Ishikawa (cell line): ENCODE measurements around the gene HOXA3.

ENCODE experiments used
- CEBPB ChIP-seq: IDR thresholded peaks from 2 replicates; pipeline ENCODE4 v1.6.1; 2012
- CREB1 ChIP-seq: IDR thresholded peaks from 2 replicates; pipeline ENCODE4 v1.6.1; 2012; ENCODE audit warnings: low read depth
- EGR1 ChIP-seq: IDR thresholded peaks from 2 replicates; pipeline ENCODE4 v1.6.1; 2012
- EP300 ChIP-seq: IDR thresholded peaks from 2 replicates; pipeline ENCODE4 v1.6.1; 2012; ENCODE audit warnings: borderline replicate concordance
- FOXM1 ChIP-seq: IDR thresholded peaks from 2 replicates; pipeline ENCODE4 v1.6.1; 2012; ENCODE audit warnings: low read depth, borderline replicate concordance
- MAX ChIP-seq: IDR thresholded peaks from 2 replicates; pipeline ENCODE4 v1.6.1; 2012
- RAD21 ChIP-seq: IDR thresholded peaks from 2 replicates; pipeline ENCODE4 v1.6.1; 2012; ENCODE audit warnings: low read depth
- TAF1 ChIP-seq: IDR thresholded peaks from 2 replicates; pipeline ENCODE4 v1.6.1; 2012; ENCODE audit warnings: low read depth, mild to moderate bottlenecking
- TCF12 ChIP-seq: IDR thresholded peaks from 2 replicates; pipeline ENCODE4 v1.6.1; 2012; ENCODE audit warnings: low read depth
- TEAD4 ChIP-seq: IDR thresholded peaks from 2 replicates; pipeline ENCODE4 v1.6.1; 2012
- USF1 ChIP-seq: IDR thresholded peaks from 2 replicates; pipeline ENCODE4 v1.6.1; 2012
- YY1 ChIP-seq: IDR thresholded peaks from 2 replicates; pipeline ENCODE4 v1.6.1; 2012; ENCODE audit warnings: low read depth
- ZBTB7A ChIP-seq: IDR thresholded peaks from 2 replicates; pipeline ENCODE4 v1.6.1; 2012; ENCODE audit warnings: low read depth
- TF ChIP-seq, protein P1 (sequence below): IDR thresholded peaks from 2 replicates; pipeline ENCODE4 v1.6.1; 2012; ENCODE audit warnings: low read depth, mild to moderate bottlenecking

The HOXA3 gene

GRCh38 chr7:27128776-27129728 lies 23.3 kb downstream of the HOXA3 start:
- TF ChIP-seq CEBPB, result no peak
- no peak for TF ChIP-seq USF1
- TF ChIP-seq ZBTB7A, result no peak
- no peak for TF ChIP-seq TCF12
- no peak for TF ChIP-seq RAD21
- no peak for TF ChIP-seq EGR1
- no peak for TF ChIP-seq TAF1
- TF ChIP-seq EP300, result no peak
- no peak for TF ChIP-seq YY1
- TF ChIP-seq FOXM1, result no peak
- no peak for TF ChIP-seq CREB1
- no peak for TF ChIP-seq TEAD4
- TF ChIP-seq, protein P1, sequence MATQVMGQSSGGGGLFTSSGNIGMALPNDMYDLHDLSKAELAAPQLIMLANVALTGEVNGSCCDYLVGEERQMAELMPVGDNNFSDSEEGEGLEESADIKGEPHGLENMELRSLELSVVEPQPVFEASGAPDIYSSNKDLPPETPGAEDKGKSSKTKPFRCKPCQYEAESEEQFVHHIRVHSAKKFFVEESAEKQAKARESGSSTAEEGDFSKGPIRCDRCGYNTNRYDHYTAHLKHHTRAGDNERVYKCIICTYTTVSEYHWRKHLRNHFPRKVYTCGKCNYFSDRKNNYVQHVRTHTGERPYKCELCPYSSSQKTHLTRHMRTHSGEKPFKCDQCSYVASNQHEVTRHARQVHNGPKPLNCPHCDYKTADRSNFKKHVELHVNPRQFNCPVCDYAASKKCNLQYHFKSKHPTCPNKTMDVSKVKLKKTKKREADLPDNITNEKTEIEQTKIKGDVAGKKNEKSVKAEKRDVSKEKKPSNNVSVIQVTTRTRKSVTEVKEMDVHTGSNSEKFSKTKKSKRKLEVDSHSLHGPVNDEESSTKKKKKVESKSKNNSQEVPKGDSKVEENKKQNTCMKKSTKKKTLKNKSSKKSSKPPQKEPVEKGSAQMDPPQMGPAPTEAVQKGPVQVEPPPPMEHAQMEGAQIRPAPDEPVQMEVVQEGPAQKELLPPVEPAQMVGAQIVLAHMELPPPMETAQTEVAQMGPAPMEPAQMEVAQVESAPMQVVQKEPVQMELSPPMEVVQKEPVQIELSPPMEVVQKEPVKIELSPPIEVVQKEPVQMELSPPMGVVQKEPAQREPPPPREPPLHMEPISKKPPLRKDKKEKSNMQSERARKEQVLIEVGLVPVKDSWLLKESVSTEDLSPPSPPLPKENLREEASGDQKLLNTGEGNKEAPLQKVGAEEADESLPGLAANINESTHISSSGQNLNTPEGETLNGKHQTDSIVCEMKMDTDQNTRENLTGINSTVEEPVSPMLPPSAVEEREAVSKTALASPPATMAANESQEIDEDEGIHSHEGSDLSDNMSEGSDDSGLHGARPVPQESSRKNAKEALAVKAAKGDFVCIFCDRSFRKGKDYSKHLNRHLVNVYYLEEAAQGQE, result no peak

GRCh38 chr7:27128034-27128433 lies 24.3 kb downstream of the HOXA3 start:
- no peak for TF ChIP-seq TAF1
- no peak for TF ChIP-seq TEAD4
- no peak for TF ChIP-seq USF1
- TF ChIP-seq, protein P1, result no peak
- no peak for TF ChIP-seq ZBTB7A
- TF ChIP-seq CEBPB, result no peak
- TF ChIP-seq RAD21, result no peak

GRCh38 chr7:27126596-27127327 lies 25.6 kb downstream of the HOXA3 start:
- TF ChIP-seq TEAD4 (no peak), YY1 (no peak), CEBPB (no peak)

DNA sequence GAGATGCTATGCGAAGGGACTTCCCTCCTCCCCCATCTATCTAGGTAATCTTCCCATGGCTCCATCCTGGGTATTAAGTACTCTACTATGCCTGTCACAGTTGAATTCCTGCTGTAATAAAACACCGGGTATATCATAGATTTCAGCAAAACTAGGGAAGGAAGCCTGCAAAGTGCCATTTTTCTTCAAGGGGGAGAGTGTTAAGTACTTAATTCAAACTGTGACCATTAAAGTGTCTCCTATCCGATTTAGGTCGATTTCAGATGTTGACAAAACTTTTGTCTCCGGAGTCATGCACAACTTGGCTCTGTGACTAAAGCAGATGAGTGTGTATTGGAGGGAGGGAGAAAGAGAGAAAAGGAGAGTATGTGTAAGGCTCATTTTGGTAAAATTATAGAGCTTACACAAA lies 26.4 kb downstream of the HOXA3 start:
- TF ChIP-seq MAX, result no peak
- no peak for TF ChIP-seq TCF12
- no peak for TF ChIP-seq EGR1
- TF ChIP-seq CREB1, result no peak
- no peak for TF ChIP-seq RAD21
- TF ChIP-seq USF1, result no peak
- no peak for TF ChIP-seq EP300
- no peak for TF ChIP-seq TEAD4

- no peak for TF ChIP-seq TAF1
- no peak for TF ChIP-seq CEBPB
- no peak for TF ChIP-seq MAX
Observed at GRCh38 chr7:27124902-27125689, 27.3 kb downstream of the HOXA3 start.
